ENCODE data around the gene COL20A1.

COL20A1 gene

DNA sequence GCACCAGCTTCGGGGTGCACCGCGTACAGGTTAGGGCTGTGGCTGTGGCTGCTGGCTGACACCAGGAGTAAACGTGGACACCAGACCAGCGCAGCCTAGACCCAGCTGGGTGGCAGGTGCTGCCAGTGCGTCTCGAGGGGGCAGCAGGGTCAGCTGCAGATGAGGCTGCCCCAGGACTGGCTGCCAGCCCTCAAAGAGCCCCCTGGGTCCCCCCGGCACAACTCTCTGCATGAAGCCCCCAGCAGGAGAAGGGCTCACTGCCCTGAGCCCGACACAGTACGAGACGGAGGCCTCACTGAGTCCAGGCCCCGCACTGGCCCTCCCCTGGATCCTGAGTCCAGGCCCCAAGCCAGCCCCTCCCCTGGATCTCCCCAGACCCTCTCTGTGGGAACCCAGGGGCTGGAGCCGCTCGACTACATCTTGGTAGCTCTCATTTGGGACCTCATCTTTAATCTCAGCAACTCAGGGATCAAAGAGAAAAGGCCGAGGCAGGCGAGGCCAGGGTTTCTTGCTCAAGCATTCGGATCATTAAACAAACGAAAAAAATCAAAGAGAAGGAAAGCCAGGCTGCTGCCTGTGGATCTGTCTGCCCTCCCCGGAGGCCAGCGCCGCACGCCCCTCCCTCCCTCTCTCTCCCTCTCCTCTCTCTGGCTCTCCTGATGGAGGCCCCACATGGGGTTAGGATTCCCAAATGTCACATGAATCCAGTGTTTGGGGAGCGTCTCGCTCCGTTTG is 31.8 kb upstream of the COL20A1 start:
- no peak for DNase-seq (ENCODE audit: low spot score)

DNA sequence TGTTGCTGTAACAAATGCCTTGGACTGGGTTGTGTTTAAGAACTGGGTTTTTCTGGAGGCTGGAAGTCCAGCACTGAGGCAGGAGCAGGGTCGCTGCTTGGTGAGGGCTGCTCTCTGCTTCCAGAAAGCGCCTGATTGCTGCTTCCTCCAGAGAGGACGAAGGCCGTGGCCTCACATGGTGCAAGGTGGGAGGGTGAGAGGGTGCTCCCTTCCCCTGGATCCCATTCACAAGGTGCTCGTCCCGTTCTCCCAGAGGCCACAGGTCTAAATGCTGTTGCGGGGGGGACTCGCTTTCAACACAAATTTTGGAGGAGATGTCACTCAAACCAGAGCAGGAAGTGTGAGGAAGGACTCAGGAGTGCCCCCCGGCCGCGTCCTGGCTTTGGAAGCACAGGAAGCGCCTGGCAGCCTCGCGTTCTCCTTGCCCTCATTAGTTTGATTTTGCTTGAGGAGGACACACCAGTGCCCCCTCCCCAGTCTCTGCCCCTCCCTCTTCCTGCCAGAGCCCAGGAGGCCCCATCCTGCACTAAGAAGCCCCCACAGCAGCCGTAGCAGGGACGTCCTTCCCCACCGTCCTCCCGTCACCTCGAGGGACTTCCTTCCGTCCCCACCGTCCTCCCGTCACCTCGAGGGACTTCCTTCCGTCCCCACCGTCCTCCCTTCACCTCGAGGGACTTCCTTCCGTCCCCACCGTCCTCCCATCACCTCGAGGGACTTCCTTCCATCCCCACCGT is 31.0 kb upstream of the COL20A1 start:
- DNase-seq (ENCODE audit: low spot score), result no peak

DNA sequence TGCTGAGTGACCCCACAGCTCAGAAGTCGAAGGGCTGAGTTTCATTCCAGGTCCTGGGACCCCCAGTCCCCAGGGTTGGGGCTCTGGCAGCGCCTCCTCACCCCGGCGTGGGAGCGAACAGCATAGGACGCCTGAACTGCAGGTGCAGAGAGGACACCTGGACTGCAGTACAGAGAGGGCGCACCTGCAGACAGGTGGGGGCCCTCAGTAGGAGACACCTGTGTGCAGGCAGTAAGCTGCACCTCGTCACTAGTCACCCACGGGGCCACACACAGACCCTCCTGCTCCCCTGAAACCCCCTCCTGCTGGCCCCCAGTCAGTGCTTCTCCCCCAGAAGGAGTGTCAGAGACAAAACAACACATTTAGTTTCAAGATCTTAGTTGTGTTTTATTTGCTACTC is 30.1 kb upstream of the COL20A1 start:
- no peak for DNase-seq (ENCODE audit: low spot score)

DNA sequence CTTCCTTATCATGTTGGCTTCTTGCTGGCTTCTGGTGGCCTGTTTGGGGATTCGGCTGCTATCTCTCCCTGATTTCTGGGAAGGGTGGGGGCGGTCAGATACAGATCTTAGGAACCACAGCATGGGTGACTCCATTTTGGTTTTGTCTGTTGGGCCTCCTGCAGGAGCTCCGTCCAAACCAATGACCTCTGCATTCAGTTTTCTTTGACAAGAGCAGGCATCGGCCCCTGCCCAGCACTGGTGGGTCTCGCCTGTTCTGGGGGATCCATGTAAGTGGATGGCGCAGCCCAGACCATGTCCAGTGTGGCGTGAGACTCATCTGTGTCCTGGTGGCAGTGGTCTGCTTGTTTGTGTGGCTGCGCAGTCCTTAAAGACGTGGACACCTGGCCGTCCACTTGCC is 29.0 kb upstream of the COL20A1 start:
- DNase-seq (ENCODE audit: low spot score), result no peak

DNA sequence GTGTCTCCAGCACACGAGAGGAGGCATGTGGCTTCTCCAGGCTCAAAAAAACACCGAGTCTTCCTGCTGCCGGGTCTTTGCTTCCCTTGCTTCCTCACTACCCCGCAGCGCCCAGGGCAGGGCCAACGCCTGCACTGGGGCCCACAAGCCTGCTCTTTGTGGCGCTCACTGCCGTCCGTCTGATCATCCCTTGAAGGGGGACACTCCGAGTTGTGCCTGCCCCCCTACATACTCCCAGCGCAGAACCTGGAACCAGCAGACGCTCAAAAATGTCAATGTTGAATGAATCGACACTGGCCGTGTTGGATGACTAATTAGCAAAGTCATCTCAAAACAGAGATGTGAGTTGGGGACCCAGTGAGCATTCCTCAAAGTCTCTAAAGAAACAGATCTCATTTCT is 28.5 kb upstream of the COL20A1 start:
- DNase-seq (ENCODE audit: low spot score), result no peak

DNA sequence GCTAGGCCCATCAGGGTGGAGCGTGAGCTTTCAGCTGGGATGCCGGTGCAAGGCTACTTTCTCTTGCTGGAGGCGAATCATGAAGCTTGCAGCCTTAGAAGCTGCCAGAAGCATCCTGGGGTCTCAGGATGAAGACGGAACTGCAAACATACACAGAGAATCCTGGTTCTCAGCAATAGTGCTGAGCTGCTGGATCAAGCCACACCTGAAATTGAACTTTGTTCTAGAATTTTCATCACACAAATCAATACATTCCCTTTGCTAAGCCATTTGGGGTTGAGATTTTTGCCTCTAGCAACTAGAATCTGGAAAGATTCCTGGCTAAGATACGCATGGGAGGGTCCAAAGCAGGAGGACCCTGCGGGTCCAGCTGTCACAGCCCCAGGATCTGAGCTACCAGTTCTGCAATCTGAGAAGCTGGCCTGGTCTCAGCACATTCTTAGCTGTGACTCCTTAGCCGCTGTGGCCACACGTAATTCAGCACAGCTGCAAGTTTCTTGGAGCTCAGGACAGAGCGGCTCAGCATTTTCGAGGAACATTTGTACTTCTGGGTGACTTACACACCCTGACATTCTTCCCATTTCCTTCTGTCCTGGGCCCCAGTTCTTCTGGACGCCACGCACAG is 27.0 kb upstream of the COL20A1 start:
- no peak for DNase-seq (ENCODE audit: low spot score)

DNA sequence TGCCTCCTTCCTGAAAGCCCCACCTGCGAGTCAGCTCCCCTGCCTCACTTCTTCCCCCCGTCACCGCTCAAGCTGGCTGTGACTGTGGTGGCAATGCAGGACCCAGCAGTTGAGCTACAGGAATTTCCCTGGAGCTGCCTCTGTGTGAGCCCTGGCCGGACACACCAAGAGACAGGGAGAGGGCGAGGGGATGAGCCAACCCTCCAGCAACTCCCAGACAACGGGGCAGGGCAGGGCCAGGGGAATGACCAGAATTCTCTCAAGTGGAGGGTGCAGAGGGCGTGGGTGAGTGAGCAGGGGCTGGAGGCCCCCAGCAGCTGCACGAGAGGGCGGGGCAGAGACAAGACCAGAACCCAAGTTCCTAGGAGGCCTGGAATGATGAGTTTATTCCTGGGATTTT is 25.3 kb upstream of the COL20A1 start:
- no peak for DNase-seq (ENCODE audit: low spot score)

DNA sequence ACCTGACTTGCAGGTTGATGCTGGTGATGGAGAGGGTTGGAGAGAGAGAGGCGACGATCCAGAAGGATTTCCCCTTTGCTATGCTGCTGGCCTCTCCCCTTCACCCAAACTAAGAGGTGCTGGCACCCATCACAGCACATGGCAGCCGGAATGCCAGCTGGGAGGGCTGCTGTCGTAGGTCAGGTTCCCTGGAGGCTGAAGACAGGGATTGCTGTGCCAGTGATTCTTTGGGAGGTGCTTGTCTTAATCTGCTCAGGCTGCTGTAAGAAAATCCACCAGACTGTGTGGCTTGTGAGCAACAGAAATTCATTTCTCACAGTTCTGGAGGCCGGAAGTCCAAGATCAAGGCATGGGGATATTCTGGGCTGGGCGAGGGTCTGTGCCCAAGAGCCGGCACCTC is 24.7 kb upstream of the COL20A1 start:
- DNase-seq (ENCODE audit: low spot score), result no peak

DNA sequence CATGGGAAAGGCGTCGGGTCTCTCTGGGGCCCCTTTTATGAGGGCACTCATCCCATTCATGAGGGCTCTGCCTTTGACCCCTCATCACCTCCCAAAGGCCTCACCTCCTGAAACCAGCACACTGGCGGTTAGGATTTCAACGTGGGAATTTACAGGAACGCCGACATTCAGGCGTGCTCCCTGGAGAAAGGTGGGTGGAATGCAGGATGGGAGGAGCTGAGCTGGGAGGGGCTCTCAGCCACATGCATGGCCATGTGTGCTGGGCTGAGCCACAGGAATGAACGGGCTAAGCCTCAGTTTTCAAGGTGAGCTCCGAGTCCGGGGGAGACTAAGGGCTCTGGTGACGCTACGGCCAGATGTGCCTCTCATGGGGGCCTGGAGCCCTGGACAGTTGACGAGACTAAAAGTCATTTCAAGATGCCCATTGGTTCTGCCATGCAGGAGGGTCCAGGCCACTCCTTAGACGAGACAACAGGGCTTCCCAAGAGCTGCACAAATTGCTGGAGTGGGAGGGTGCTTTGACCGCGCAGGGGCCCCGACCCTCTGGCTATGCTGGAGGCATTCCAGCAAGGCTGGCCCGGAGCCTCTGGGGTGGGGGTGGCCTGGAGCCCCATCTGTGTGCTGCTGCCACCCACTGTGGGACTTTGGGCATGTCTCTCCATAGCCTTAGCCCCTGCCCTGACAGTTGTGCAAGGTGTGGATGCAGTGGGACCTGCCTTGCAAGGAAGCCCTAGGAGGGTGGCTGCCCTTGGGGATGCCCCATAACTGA is 24.1 kb upstream of the COL20A1 start:
- DNase-seq (ENCODE audit: low spot score), result no peak

DNA sequence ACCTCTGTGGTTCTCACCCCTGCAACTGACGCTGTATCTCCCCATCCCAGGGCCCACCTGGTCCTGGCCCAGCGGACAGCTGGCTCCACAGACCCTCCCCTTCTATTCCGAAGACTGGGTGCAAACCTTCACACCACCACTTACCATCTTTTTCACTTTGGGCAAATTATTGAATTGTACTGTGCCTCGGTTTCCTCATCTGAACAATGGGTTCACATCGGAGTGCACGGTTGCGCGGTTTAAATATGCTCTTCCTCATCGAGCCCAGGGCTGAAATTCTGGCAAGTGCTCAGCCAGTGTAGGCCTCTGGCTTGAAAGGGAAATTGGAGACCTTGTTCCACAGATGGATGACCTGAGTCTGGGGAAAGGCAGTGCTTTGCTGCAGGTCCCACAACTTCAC is 23.3 kb upstream of the COL20A1 start:
- no peak for DNase-seq (ENCODE audit: low spot score)

DNA sequence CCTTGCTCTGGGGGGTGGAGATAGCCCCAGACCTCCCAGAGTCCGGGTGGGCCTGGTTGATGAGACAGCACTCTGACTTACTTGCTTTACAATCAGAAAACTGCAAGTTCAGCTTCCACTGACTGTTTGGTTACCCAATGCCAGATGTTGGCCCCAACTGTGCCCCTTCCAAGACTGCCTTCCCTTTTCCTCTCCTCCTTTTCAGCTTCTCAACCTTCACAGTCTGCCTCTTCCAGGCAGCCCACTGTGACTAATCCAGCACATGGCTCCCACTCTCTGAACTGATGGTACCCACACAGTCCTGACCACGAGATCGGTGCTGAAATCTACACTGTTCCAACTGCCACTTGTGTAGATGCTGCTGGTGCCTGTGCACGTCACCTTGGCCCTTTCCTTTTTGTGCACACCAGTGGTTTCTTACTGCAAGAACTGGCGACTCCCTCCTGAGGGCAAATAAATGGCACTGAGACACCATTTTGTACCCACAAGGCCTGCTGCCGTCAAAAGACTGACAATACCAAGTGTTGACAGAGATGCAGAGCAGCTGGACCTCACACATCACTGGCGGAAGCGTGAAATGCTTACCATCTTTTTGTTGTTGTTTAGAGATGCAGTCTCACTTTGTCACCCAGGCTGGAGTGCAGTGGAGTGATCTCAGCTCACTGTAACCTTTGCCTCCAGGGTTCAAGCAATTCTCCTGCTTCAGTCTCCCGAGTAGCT is 22.2 kb upstream of the COL20A1 start:
- DNase-seq (ENCODE audit: low spot score), result no peak

DNA sequence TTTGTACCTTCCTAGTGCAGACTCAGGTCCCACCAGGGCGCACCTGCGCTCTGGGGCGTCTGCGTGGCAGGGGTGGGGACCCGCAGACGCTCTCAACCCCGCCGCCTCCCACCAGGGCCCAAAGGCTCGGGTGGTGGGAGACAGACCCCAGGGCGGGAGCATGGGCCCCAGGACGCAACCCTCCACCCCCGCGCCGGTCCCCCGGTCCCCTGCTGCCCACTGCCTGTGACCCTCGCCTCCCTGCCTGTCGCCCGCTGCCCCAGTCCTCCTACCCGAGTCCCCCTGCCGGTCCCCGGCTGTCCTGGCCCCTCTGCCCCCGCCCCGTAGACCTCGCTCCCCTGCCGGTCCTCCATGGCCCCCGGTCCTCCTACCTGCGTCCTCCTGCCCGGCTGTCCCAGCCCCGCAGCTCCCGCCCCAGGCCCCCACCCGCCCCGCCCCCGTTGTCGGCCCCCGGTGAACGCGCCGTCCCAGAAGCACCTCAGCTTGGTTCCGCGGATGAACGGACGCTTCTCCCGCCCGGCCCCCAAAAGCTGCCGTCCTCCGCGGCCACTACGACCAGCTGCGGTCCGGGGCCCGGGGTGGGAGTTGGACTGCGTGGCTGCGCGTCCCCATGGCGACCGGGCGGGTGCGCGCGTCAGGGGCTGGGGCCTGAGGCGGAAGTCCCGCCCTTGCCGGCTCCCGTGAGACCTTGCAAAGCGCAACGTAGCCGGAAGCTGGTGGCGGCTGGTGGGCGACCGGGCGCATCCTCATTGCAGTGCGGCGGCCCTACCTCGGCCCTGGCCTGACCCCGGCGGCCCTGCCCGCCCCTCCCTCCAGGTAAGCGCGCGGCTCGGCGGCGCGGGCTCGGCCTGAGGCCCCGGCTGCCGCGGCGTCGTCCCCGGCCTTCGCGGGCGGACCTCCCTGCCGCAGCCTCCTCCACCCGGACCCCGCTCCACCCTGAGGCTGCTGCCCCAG is 20.6 kb upstream of the COL20A1 start, which contains the start of gene ARFGAP1:
ARFGAP1 (plus strand) TSS at position 709 of the 954 bp plus-strand sequence. CDS start 2,768 bp downstream, outside the sequence.
- DNase-seq (ENCODE audit: low spot score), result peak; percentile 71

DNA sequence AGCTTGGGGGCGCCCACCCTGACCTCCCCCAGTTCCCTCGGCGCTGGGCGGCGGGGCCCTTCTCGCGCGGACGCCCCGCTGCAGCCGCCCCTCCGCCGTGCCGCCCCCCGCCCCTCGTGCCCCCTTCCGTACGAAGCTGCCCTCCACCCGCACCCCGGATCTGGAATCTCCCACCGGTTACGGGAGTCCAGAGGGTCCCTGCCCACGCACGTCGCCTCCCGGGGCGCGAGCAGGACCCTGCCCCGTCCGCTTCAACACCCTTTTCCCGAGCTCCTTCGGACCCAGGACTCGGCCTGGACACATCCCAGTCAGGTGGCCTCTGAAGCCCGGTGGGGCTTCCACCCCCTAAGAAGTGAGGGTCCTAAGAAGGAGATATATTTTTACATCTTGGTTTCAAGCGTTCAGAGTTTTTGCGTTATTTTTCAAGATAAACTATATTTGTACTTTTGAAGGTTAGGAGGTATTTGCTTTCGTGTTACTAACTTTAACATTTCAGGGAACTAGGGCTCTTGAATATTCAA is 19.9 kb upstream of the COL20A1 start:
- DNase-seq (ENCODE audit: low spot score), result no peak

DNA sequence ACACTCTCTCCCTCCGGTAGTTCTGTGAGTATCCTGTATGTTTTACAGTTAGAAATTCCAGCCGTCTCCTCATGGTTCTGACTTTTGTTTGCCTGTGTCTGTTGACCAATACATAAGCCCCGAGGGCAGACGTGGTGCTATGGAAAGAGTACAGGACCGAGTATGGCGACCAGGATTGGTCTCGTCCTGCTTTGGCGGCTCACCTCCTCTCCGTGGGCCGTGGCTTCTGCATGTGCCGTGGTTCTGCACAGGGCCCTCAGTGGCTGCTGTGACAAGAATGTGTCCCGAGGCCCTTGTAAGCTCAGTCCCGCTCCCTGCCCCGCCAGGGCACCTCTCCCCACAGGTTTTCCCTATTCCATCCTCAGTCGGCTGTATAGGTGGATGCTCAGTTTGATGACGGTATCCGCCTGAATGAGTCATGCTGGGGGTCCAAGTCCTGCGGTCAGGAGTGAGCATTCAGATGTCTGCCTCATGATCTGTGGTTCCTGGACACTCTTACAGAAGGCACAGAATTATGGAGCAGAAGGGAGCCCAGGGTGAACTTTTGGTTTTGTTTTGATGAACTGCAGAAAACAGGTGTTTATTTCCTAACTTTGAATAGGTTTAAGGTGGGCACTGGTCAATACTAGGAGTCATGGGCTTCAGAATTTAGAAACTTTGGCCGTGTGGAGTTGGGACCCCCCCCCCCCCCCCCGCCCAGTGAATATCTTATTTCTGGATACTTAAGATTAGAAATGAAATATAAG is 19.2 kb upstream of the COL20A1 start:
- no peak for DNase-seq (ENCODE audit: low spot score)

DNA sequence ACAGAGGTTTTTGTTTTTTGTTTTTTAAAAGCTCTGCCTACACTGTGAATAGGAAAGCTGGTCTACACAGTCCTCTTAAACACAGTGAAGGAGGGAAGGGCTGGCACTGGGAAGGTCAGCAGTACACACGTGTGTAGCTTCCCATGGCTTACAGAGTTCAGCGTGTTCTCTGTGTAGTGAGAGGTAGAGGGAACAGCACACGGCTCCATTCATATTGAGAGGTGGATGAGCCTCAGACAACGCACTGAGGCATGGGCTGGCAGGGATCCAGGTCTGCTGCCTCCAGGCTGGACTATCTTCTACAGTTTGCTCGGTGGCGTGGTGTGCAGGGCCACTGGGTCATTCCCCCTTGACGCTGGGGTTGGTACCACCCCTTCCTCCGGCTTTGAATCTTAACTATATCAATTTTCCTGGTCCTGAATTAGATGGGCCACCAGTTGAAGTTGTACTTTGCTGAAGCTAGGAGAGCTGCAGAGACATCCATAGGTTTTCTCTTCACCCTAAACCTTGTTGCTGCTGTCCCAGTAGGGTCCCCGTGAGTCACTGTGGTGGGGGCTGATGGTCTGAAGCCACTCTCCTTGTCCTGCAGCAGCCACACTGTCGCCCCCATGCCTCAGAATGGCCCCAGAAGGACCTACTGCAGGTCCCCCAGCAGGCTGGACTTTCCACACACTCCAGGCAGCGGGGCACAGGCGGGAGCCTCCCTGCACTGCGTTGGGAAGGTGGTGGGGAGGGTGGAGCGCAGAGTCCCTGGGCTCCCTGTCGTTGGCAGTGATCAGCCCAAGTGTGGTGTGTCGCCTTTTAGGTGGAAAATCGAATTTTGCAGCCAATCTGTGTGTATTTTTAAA is 18.4 kb upstream of the COL20A1 start:
- DNase-seq (ENCODE audit: low spot score), result no peak

DNA sequence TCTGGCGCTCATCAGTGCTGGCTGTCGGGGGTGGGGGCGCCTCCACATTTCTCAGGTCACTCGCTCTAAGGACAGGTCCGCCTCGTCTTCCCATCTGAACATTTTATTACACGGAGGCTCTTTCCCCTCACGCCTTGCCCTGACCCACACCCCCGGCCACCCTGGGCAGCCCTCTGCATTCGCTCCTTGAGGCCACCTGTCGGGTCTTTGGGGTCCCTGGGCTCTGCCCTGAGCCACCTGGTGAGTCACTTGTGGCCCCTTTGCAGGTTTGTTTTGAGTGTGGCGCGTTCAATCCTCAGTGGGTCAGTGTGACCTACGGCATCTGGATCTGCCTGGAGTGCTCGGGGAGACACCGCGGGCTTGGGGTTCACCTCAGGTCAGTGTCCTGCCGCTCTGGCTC is 17.2 kb upstream of the COL20A1 start:
- no peak for DNase-seq (ENCODE audit: low spot score)

DNA sequence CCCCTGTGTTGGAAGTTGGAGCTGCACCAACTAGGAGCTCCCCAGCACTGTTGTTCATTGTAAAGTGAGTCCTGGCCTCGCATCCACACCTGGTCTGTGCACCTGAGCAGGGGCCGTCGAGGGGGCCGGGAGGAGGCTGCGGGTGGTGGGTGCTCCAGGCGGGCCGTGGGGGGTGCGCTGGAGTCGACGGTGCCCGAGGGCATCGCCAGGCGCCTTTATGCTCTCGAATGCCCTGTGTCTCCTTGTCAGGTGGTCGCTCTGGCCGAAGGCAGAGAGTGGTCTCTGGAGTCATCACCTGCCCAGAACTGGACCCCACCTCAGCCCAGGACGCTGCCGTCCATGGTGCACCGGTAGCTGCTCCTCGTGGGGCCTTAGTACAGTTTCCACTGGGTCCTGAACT is 16.0 kb upstream of the COL20A1 start:
- no peak for DNase-seq (ENCODE audit: low spot score)

DNA sequence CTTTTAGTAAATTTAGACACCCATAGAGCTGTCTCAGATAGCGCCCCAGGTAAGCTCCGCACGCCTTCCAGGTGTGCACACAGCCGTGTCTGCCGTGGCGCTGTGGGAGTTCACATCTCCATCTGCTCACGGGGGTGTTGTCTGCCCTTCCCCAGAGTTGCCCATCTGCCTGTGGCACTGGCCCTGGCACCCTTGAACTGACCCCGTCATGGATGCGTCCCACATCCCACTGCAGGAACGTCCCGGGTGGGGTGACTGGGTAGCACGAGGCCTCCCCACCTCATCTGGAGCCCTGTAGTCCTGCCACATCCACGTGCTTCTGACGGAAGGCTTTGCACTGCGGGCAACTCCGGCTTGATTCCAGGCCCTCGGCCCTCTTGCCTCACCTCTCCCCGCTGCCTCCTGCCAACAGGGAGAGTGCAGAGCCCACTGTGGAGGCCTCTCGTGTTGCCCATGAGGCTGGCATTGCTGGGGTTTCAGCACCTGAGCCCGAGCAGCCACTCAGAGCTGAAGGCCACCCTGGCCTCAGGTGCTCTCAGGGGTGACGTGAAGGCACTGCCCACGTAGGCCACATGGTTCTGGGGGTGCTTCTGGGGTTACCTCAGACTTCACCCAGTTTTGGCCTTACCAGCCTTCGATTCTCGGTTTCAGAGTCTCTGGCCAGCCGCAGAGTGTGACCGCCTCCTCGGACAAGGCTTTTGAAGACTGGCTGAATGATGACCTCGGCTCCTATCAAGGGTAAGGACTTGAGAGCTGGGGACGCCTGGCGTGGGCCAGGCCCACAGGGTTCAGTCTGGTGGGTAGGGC is 15.3 kb upstream of the COL20A1 start:
- DNase-seq (ENCODE audit: low spot score), result no peak
